Activated CD4-positive, alpha-beta memory T cell treated with anti-CD3 and anti-CD28 coated beads for 36 hours (primary cell): ENCODE data around the gene ADGRG7. TPM values are rescaled to one million over a fixed set of nuclear protein-coding genes. Genes with fewer than 3 reads are reported as not detected.
A peak's percentile ranks its signal among the peaks of the same experiment; 100 is the strongest.
"Not testable (repeated sequence)": the region's sequence is repeated elsewhere in the genome, so short reads cannot be mapped to it uniquely, and the experiment has no call there.

Source experiments
- CTCF ChIA-PET: fragments of 350-600 bp; sonication (Branson Sonifier 250); formaldehyde crosslinking; loops from one replicate; lab custom pipeline; 2021; ENCODE audit warnings: antibody characterized with exemption, inconsistent platforms; lab: Charles Lee
- POLR2A ChIA-PET: fragments of 350-600 bp; sonication (Branson Sonifier 250); formaldehyde crosslinking; loops from one replicate; lab custom pipeline; 2021; ENCODE audit warnings: antibody characterized with exemption; lab: Charles Lee
- DNase-seq: peaks from one replicate; pipeline ENCODE4 v3.0.0-alpha.2; 2020
- H3K27ac Mint-ChIP-seq: one replicate; pipeline ENCODE4 v1.8.0; 2021; ENCODE audit warnings: mixed read lengths
- H3K27me3 Mint-ChIP-seq: one replicate; pipeline ENCODE4 v1.8.0; 2021; ENCODE audit warnings: mixed read lengths
- H3K36me3 Mint-ChIP-seq: one replicate; pipeline ENCODE4 v1.8.0; 2021; ENCODE audit warnings: mixed read lengths
- H3K4me1 Mint-ChIP-seq: one replicate; pipeline ENCODE4 v1.8.0; 2021; ENCODE audit warnings: low read depth, mixed read lengths
- H3K4me3 Mint-ChIP-seq: one replicate; pipeline ENCODE4 v1.8.0; 2021; ENCODE audit warnings: mild to moderate bottlenecking, mixed read lengths
- H3K9me3 Mint-ChIP-seq: one replicate; pipeline ENCODE4 v1.8.0; 2021; ENCODE audit warnings: mixed read lengths
- intact Hi-C: fragments of 100-400 bp; cut with micrococcal nuclease; formaldehyde crosslinking; loops from one replicate; pipeline ENCODE4 v1.15.1; 2023
- total RNA-seq, 2 experiments: library from RNA; stranded (reverse); gene quantifications; one replicate each; pipeline ENCODE4 v1.2.3, GENCODE V29; 2021

ADGRG7 gene
- total RNA-seq, 2 experiments from 2014 or later = not detected

- intact Hi-C loops = no loop called here
- no peak overlapping the region for H3K4me3 Mint-ChIP-seq
- H3K4me1 Mint-ChIP-seq = no peaks in the 10 kb centered on the region
- H3K9me3 Mint-ChIP-seq = no peaks in the 10 kb centered on the region
- no peak for DNase-seq
- H3K27ac Mint-ChIP-seq = no peak overlapping the region
- no peaks in the 10 kb centered on the region for H3K36me3 Mint-ChIP-seq
- POLR2A ChIA-PET = interaction anchor here (0.6 kb wide), 1 partner anchor 288 kb away, joined by 6 read pairs; no protein-coding TSS in a partner anchor
- no peaks in the 10 kb centered on the region for H3K27me3 Mint-ChIP-seq
- CTCF ChIA-PET = no interaction called here
These were observed 47.5 kb downstream of the ADGRG7 start for GRCh38 chr3:100656945-100657344.

GRCh38 chr3:100661294-100661693, 51.9 kb downstream of the ADGRG7 start:
- DNase-seq, CTCF ChIA-PET, POLR2A ChIA-PET, H3K36me3 Mint-ChIP-seq, H3K4me3 Mint-ChIP-seq, H3K27ac Mint-ChIP-seq, H3K9me3 Mint-ChIP-seq, intact Hi-C loops, H3K27me3 Mint-ChIP-seq: not testable (repeated sequence)
- H3K4me1 Mint-ChIP-seq = peaks cover 21% of the 10 kb centered on the region

- Mint-ChIP-seq H3K27ac (no peak overlapping the region), H3K9me3 (no peaks in the 10 kb centered on the region), H3K4me3 (no peak overlapping the region), H3K36me3 (no peaks in the 10 kb centered on the region), H3K4me1 (peaks cover 21% of the 10 kb centered on the region), H3K27me3 (no peaks in the 10 kb centered on the region)
- intact Hi-C loops = no loop called here
- DNase-seq = no peak
- POLR2A ChIA-PET = no interaction called here
- CTCF ChIA-PET = no interaction called here
These were observed 52.9 kb downstream of the ADGRG7 start for GRCh38 chr3:100662113-100662823.

- Mint-ChIP-seq H3K9me3 (peaks cover 4% of the 10 kb centered on the region), H3K4me1 (peaks cover 21% of the 10 kb centered on the region), H3K36me3 (no peaks in the 10 kb centered on the region), H3K27ac (peak overlapping the region; percentile 45), H3K4me3 (peak overlapping the region; percentile 21), H3K27me3 (no peaks in the 10 kb centered on the region)
- ChIA-PET CTCF (no interaction called here), POLR2A (interaction anchor here (1.2 kb wide), 1 partner anchor 20 kb away, joined by 3 read pairs; no protein-coding TSS in a partner anchor)
- peak; percentile 57 for DNase-seq
- intact Hi-C loops = loop anchor here (1.0 kb wide), 2 partner anchors 14 to 44 kb away; partner anchors contain the start of gene TFG
These were observed 55.8 kb downstream of the ADGRG7 start for GRCh38 chr3:100665230-100665629.

- H3K27ac Mint-ChIP-seq, POLR2A ChIA-PET, DNase-seq, intact Hi-C loops, CTCF ChIA-PET, H3K27me3 Mint-ChIP-seq, H3K4me3 Mint-ChIP-seq, H3K36me3 Mint-ChIP-seq: not testable (repeated sequence)
- Mint-ChIP-seq H3K4me1 (peaks cover 21% of the 10 kb centered on the region), H3K9me3 (peaks cover 17% of the 10 kb centered on the region)
These were observed 57.3 kb downstream of the ADGRG7 start for GRCh38 chr3:100666699-100667098.

- peaks cover 17% of the 10 kb centered on the region for H3K9me3 Mint-ChIP-seq
- DNase-seq, POLR2A ChIA-PET, H3K4me3 Mint-ChIP-seq, H3K27ac Mint-ChIP-seq, intact Hi-C loops, H3K36me3 Mint-ChIP-seq, CTCF ChIA-PET, H3K27me3 Mint-ChIP-seq: not testable (repeated sequence)
- H3K4me1 Mint-ChIP-seq = peaks cover 21% of the 10 kb centered on the region
These were observed 57.9 kb downstream of the ADGRG7 start for GRCh38 chr3:100667316-100667715.

- H3K27ac Mint-ChIP-seq, POLR2A ChIA-PET, H3K36me3 Mint-ChIP-seq, DNase-seq, H3K4me3 Mint-ChIP-seq, H3K4me1 Mint-ChIP-seq, CTCF ChIA-PET, intact Hi-C loops, H3K27me3 Mint-ChIP-seq: not testable (repeated sequence)
- peaks cover 17% of the 10 kb centered on the region for H3K9me3 Mint-ChIP-seq
These were observed 61.6 kb downstream of the ADGRG7 start for GRCh38 chr3:100670995-100671394.

GRCh38 chr3:100681496-100681895, 72.1 kb downstream of the ADGRG7 start:
- DNase-seq = no peak
- POLR2A ChIA-PET = no interaction called here
- peaks cover 2% of the 10 kb centered on the region for H3K27me3 Mint-ChIP-seq
- no peak overlapping the region for H3K27ac Mint-ChIP-seq
- no peaks in the 10 kb centered on the region for H3K4me1 Mint-ChIP-seq
- H3K4me3 Mint-ChIP-seq = no peak overlapping the region
- CTCF ChIA-PET = no interaction called here
- intact Hi-C loops = no loop called here
- H3K9me3 Mint-ChIP-seq = no peaks in the 10 kb centered on the region
- H3K36me3 Mint-ChIP-seq = no peaks in the 10 kb centered on the region

- DNase-seq = no peak
- intact Hi-C loops = no loop called here
- no peak overlapping the region for H3K4me3 Mint-ChIP-seq
- no peaks in the 10 kb centered on the region for H3K4me1 Mint-ChIP-seq
- H3K27ac Mint-ChIP-seq = no peak overlapping the region
- H3K36me3 Mint-ChIP-seq = no peaks in the 10 kb centered on the region
- ChIA-PET POLR2A (no interaction called here), CTCF (no interaction called here)
- no peaks in the 10 kb centered on the region for H3K27me3 Mint-ChIP-seq
- no peaks in the 10 kb centered on the region for H3K9me3 Mint-ChIP-seq
These were observed 72.9 kb downstream of the ADGRG7 start for GRCh38 chr3:100682056-100682853.

- intact Hi-C loops = no loop called here
- Mint-ChIP-seq H3K27ac (no peak overlapping the region), H3K4me1 (no peaks in the 10 kb centered on the region), H3K9me3 (no peaks in the 10 kb centered on the region), H3K4me3 (no peak overlapping the region), H3K36me3 (no peaks in the 10 kb centered on the region), H3K27me3 (no peaks in the 10 kb centered on the region)
- DNase-seq = no peak
- ChIA-PET CTCF (no interaction called here), POLR2A (interaction anchor here (0.9 kb wide), 1 partner anchor 27 kb away, joined by 3 read pairs; no protein-coding TSS in a partner anchor)
These were observed 73.7 kb downstream of the ADGRG7 start for GRCh38 chr3:100682854-100683760.

GRCh38 chr3:100693225-100693624, 83.8 kb downstream of the ADGRG7 start:
- Mint-ChIP-seq H3K36me3 (no peaks in the 10 kb centered on the region), H3K9me3 (no peaks in the 10 kb centered on the region), H3K4me3 (no peak overlapping the region), H3K27me3 (peaks cover 31% of the 10 kb centered on the region), H3K4me1 (no peaks in the 10 kb centered on the region), H3K27ac (no peak overlapping the region)
- ChIA-PET CTCF (no interaction called here), POLR2A (no interaction called here)
- DNase-seq = no peak
- intact Hi-C loops = no loop called here

GRCh38 chr3:100695696-100696095, 86.3 kb downstream of the ADGRG7 start:
- DNase-seq = no peak
- no peaks in the 10 kb centered on the region for H3K9me3 Mint-ChIP-seq
- H3K27me3 Mint-ChIP-seq = peaks cover 31% of the 10 kb centered on the region
- POLR2A ChIA-PET = no interaction called here
- no peak overlapping the region for H3K4me3 Mint-ChIP-seq
- no peaks in the 10 kb centered on the region for H3K36me3 Mint-ChIP-seq
- intact Hi-C loops = no loop called here
- H3K27ac Mint-ChIP-seq = no peak overlapping the region
- CTCF ChIA-PET = no interaction called here
- no peaks in the 10 kb centered on the region for H3K4me1 Mint-ChIP-seq
